ENCODE results near the gene ANTXR1.

GRCh38 chr2:69165091-69165880 is 152.3 kb downstream of the ANTXR1 start:
- no peak for TF ChIP-seq CTCF (conservative IDR thresholded peaks at IDR 0.05; ENCODE audit: low read length)
- TF ChIP-seq EZH2phosphoT487 (IDR thresholded peaks at IDR 0.05; ENCODE audit: borderline replicate concordance): no peak
